PC-9 (cell line): Measurements from ENCODE around the gene RFT1. TPM values are rescaled to one million over a fixed set of nuclear protein-coding genes. Genes with fewer than 3 reads are reported as not detected.

Experiments
- BruUV-seq: library from RNA; stranded (reverse); fragments of 400-500 nt; replicated peaks from 2 replicates; lab custom pipeline; 2021; lab: Mats Ljungman, UMichigan
- CTCF ChIA-PET: fragments of 300-600 bp; sonication (Branson Sonifier 250); formaldehyde crosslinking; loops from one replicate; lab custom pipeline; 2022; ENCODE audit warnings: antibody characterized with exemption; lab: Charles Lee
- POLR2A ChIA-PET: fragments of 300-600 bp; sonication (Branson Sonifier 250); formaldehyde crosslinking; loops from one replicate; lab custom pipeline; 2022; ENCODE audit warnings: antibody characterized with exemption; ENCODE audit not compliant: unreplicated experiment; lab: Charles Lee
- DNase-seq, 2 experiments: peaks; one replicate each; pipeline versions ENCODE4 v3.0.0 to v3.0.0-alpha.2; 2015 to 2022; ENCODE audit warnings: mixed read lengths in 1 of 2
- H2AFZ ChIP-seq: fragments of 200-600 bp; sonication (generic); 2 replicates; pipeline ENCODE4 v1.8.1; 2017; ENCODE audit warnings: antibody characterized with exemption
- H3F3A ChIP-seq: fragments of 200-600 bp; sonication (generic); 2 replicates; pipeline ENCODE4 v1.8.1; 2017; ENCODE audit warnings: antibody characterized with exemption, mild to moderate bottlenecking, low read depth; ENCODE audit not compliant: insufficient read depth
- H3K27ac ChIP-seq: fragments of 200-600 bp; sonication (generic); 2 replicates; pipeline ENCODE4 v1.6.1; 2016; ENCODE audit warnings: mixed run types
- H3K27me3 ChIP-seq: fragments of 200-600 bp; sonication (generic); 2 replicates; pipeline ENCODE4 v1.6.1; 2016; ENCODE audit warnings: low read depth, mixed run types; ENCODE audit not compliant: insufficient read depth
- H3K36me3 ChIP-seq: fragments of 200-600 bp; sonication (generic); 2 replicates; pipeline ENCODE4 v1.6.1; 2016; ENCODE audit warnings: low read depth, mixed run types
- H3K4me1 ChIP-seq: fragments of 200-600 bp; sonication (generic); replicated peaks from 2 replicates; pipeline ENCODE4 v1.6.1; 2016; ENCODE audit warnings: mixed run types; ENCODE audit not compliant: insufficient read depth
- H3K4me2 ChIP-seq: fragments of 200-600 bp; sonication (generic); 2 replicates; pipeline ENCODE4 v1.6.1; 2017; ENCODE audit warnings: mixed run types
- H3K4me3 ChIP-seq: fragments of 200-600 bp; sonication (generic); 2 replicates; pipeline ENCODE4 v1.6.1; 2016; ENCODE audit warnings: mixed run types
- H3K79me2 ChIP-seq: fragments of 200-600 bp; sonication (generic); 2 replicates; pipeline ENCODE4 v1.6.1; 2017; ENCODE audit warnings: low read depth, mixed run types
- H3K9me2 ChIP-seq: fragments of 200-600 bp; sonication (generic); 2 replicates; pipeline ENCODE4 v1.8.1; 2017; ENCODE audit warnings: mild to moderate bottlenecking; ENCODE audit not compliant: insufficient read depth
- H3K9me3 ChIP-seq: fragments of 200-600 bp; sonication (generic); 2 replicates; pipeline ENCODE4 v1.8.1; 2016; ENCODE audit warnings: low read depth; ENCODE audit not compliant: insufficient read depth
- H4K20me1 ChIP-seq: fragments of 200-600 bp; sonication (generic); 2 replicates; pipeline ENCODE4 v1.8.1; 2017; ENCODE audit not compliant: insufficient read depth
- CTCF ChIP-seq: fragments of 200-600 bp; sonication (generic); conservative IDR thresholded peaks from 2 replicates; pipeline ENCODE4 v1.6.1; 2017; ENCODE audit warnings: mixed run types, antibody characterized with exemption, mild to moderate bottlenecking, moderate library complexity
- EZH2 ChIP-seq: fragments of 200-600 bp; sonication (generic); IDR thresholded peaks from 2 replicates; pipeline ENCODE4 v1.8.0; 2017; ENCODE audit warnings: antibody characterized with exemption, low read depth
- intact Hi-C: fragments of 100-400 bp; cut with micrococcal nuclease; formaldehyde crosslinking; loops from one replicate; pipeline ENCODE4 v1.10.0; 2022; ENCODE audit not compliant: unreplicated experiment
- total RNA-seq: library from RNA; stranded (reverse); gene quantifications from 2 replicates; pipeline ENCODE4 v1.2.3, GENCODE V29; 2021

The RFT1 gene
- total RNA-seq, 1 experiment from 2014 or later = 31.0 TPM

DNA sequence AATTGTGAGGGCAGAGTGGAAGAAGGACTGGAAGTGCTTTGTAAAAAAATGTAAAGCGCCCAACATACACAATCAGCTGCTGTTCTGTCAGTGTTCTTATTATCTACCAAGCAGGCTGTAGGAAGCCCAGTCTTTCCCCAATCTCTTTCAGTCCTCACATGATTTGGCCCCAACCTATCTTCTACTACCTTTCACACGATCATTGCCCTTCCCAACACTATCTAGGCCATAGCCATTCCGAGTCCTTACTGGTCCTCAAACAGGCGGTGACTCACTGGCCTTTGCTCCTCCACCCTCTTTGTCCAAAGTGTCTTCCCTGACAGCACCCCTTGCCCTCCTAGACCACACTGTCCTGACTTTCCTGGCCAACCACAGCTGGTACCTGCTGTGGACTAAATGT is 861 bp upstream of the RFT1 start:
- ChIA-PET CTCF (no interaction called here), POLR2A (interaction anchor here (0.6 kb wide), 1 partner anchor 14 kb away, joined by 3 read pairs; no protein-coding TSS in a partner anchor)
- H3K9me3 ChIP-seq = no peaks in the 10 kb centered on the region
- no peaks in the 10 kb centered on the region for H4K20me1 ChIP-seq
- H3K79me2 ChIP-seq = peaks cover 22% of the 10 kb centered on the region
- H3K27me3 ChIP-seq = no peaks in the 10 kb centered on the region
- no peak overlapping the region for H3K27ac ChIP-seq
- H3K4me2 ChIP-seq = peak overlapping the region; percentile 97
- H3K4me1 ChIP-seq = peaks cover 20% of the 10 kb centered on the region
- H3F3A ChIP-seq = peaks cover 4% of the 10 kb centered on the region; the same call in 1 of the 2 replicates
- TF ChIP-seq CTCF (no peak), EZH2 (no peak)
- DNase-seq = no peak
- no peaks in the 10 kb centered on the region for H3K9me2 ChIP-seq
- intact Hi-C loops = no loop called here
- peak overlapping the region; percentile 90 for H2AFZ ChIP-seq
- peak overlapping the region; percentile 82; the same call in 1 of the 2 replicates for H3K4me3 ChIP-seq
- H3K36me3 ChIP-seq = no peaks in the 10 kb centered on the region
- no TSS peak for BruUV-seq

GRCh38 chr3:53129344-53129743 is 891 bp downstream of the RFT1 start:
- H2AFZ ChIP-seq = no peak overlapping the region; the same call in 1 of the 2 replicates

GRCh38 chr3:53126601-53127000 is 3.6 kb downstream of the RFT1 start:
- TF ChIP-seq CTCF (no peak), EZH2 (no peak)
- no peak for DNase-seq
- Histone ChIP-seq H3K27me3 (no peaks in the 10 kb centered on the region), H3K4me3 (no peak overlapping the region), H3K4me2 (no peak overlapping the region), H3K9me3 (no peaks in the 10 kb centered on the region), H3K4me1 (peaks cover 11% of the 10 kb centered on the region; the same call in 1 of the 2 replicates), H3K27ac (no peak overlapping the region), H3K79me2 (peaks cover 22% of the 10 kb centered on the region), H3K36me3 (peaks cover 7% of the 10 kb centered on the region; the same call in 1 of the 2 replicates), H3K9me2 (no peaks in the 10 kb centered on the region), H3F3A (no peaks in the 10 kb centered on the region; the same call in 1 of the 2 replicates), H2AFZ (no peak overlapping the region), H4K20me1 (no peaks in the 10 kb centered on the region)
- POLR2A ChIA-PET = no interaction called here
- intact Hi-C loops = no loop called here
- CTCF ChIA-PET = no interaction called here
- BruUV-seq = no TSS peak

More at GRCh38 chr3:53129344-53129743, 891 bp downstream of the RFT1 start:
- intact Hi-C loops = no loop called here
- no peak overlapping the region for H3K27ac ChIP-seq
- peaks cover 22% of the 10 kb centered on the region for H3K79me2 ChIP-seq
- peak overlapping the region; percentile 82 for H3K4me3 ChIP-seq
- peak overlapping the region; percentile 97 for H3K4me2 ChIP-seq
- no peaks in the 10 kb centered on the region for H3K9me2 ChIP-seq
- no peaks in the 10 kb centered on the region for H3K27me3 ChIP-seq
- H3K36me3 ChIP-seq = no peaks in the 10 kb centered on the region; the same call in 1 of the 2 replicates
- no peaks in the 10 kb centered on the region for H3K9me3 ChIP-seq
- ChIA-PET CTCF (no interaction called here), POLR2A (interaction anchor here (0.9 kb wide), 1 partner anchor 41 kb away, joined by 5 read pairs; no protein-coding TSS in a partner anchor)
- BruUV-seq = no TSS peak
- H3K4me1 ChIP-seq = peaks cover 13% of the 10 kb centered on the region
- no peak for TF ChIP-seq CTCF
- no peak for TF ChIP-seq EZH2
- H4K20me1 ChIP-seq = no peaks in the 10 kb centered on the region
- H3F3A ChIP-seq = no peaks in the 10 kb centered on the region; the same call in 1 of the 2 replicates
- DNase-seq = no peak
